ENCODE measurements around the gene CSH2. TPM values are rescaled to one million over a fixed set of nuclear protein-coding genes. Genes with fewer than 3 reads are reported as not detected.
A peak's percentile ranks its signal among the peaks of the same experiment; 100 is the strongest.
"Not testable (repeated sequence)": the region's sequence is repeated elsewhere in the genome, so short reads cannot be mapped to it uniquely, and the experiment has no call there.

The CSH2 gene
- total RNA-seq, 2 donors from 2014 or later: not detected

- Histone ChIP-seq H3K36me3 (no peaks in the 10 kb centered on the region), H3K27me3 (no peaks in the 10 kb centered on the region), H3K9me3 (no peaks in the 10 kb centered on the region), H3K4me3 (peak overlapping the region in 1 of 2 donors; percentile 37), H3K4me1 (peaks cover 0 to 4% of the 10 kb centered on the region in 2 donors), H3K27ac (peak overlapping the region; percentile 38 to 69)
- DNase-seq (ENCODE audit: low spot score): peak; percentile 95
- TF ChIP-seq CTCF (IDR thresholded peaks at IDR 0.05): peak; percentile 81 to 86
Measured at GRCh38 chr17:63848834-63849689, 24.4 kb downstream of the CSH2 start.

GRCh38 chr17:63847525-63848249, 25.8 kb downstream of the CSH2 start:
- Histone ChIP-seq H3K4me1 (peaks cover under 1 to 11% of the 10 kb centered on the region in 2 donors), H3K4me3 (no peak overlapping the region), H3K27me3 (no peaks in the 10 kb centered on the region), H3K27ac (no peak overlapping the region), H3K9me3 (no peaks in the 10 kb centered on the region), H3K36me3 (no peaks in the 10 kb centered on the region)
- DNase-seq (ENCODE audit: low spot score): no peak
- no peak for TF ChIP-seq CTCF (IDR thresholded peaks at IDR 0.05)

DNA sequence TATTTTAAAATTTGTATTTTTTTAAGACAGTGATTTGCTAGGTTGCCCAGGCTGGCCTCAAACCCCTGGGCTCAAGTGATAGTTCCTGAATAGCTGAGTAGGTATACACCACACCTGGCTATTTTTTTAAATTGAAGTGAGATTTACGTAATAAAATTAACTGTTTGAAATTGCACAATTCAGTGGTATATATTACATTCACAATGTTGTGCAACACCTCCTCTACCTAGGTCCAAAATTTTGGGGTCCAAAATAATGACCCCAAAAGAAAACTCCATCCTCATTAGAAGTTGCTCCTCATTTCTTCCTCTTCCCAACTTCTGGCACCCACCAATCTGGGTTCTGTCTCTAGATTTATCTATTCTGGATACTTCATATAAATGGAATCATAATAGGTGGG, 28.0 kb downstream of the CSH2 start:
- Histone ChIP-seq H3K9me3 (no peaks in the 10 kb centered on the region), H3K27me3 (no peaks in the 10 kb centered on the region), H3K4me3 (no peak overlapping the region), H3K27ac (no peak overlapping the region), H3K4me1 (peaks cover 3 to 23% of the 10 kb centered on the region in 2 donors), H3K36me3 (no peaks in the 10 kb centered on the region)
- no peak for DNase-seq (ENCODE audit: low spot score)
- TF ChIP-seq CTCF (IDR thresholded peaks at IDR 0.05): no peak

- DNase-seq (ENCODE audit: low spot score): no peak
- Histone ChIP-seq H3K27ac (peak overlapping the region; percentile 90 to 95), H3K27me3 (no peaks in the 10 kb centered on the region), H3K36me3 (no peaks in the 10 kb centered on the region), H3K4me1 (peaks cover 3 to 38% of the 10 kb centered on the region in 2 donors), H3K4me3 (peak overlapping the region in 1 of 2 donors; percentile 81), H3K9me3 (no peaks in the 10 kb centered on the region)
- TF ChIP-seq CTCF (IDR thresholded peaks at IDR 0.05): no peak
Measured at GRCh38 chr17:63843910-63844677, 29.4 kb downstream of the CSH2 start.

GRCh38 chr17:63843387-63843888, 30.0 kb downstream of the CSH2 start:
- H3K27ac ChIP-seq: peak overlapping the region; percentile 90 to 95
- H3K9me3 ChIP-seq, H3K36me3 ChIP-seq, H3K27me3 ChIP-seq: not testable (repeated sequence)
- H3K4me3 ChIP-seq: peak overlapping the region; percentile 81 to 84
- DNase-seq (ENCODE audit: low spot score): peak; percentile 77
- H3K4me1 ChIP-seq: peaks cover 3 to 40% of the 10 kb centered on the region in 2 donors

All from right atrium auricular region (tissue), 2 donors.